B cell (primary cell): ENCODE measurements around the gene FAM117B. TPM values are rescaled to one million over a fixed set of nuclear protein-coding genes. Genes with fewer than 3 reads are reported as not detected.

Experiments used
- ATAC-seq: fragments of 200-7000 bp; cut with Tn5 transposase; one replicate; pipeline ENCODE4 v1.10.0; 2021; ENCODE audit warnings: low read depth, mild to moderate bottlenecking, moderate number of reproducible peaks, moderate library complexity
- CTCF ChIA-PET: fragments of 350-600 bp; sonication (Branson Sonifier 250); formaldehyde crosslinking; loops from one replicate; lab custom pipeline; 2021; ENCODE audit warnings: antibody characterized with exemption, inconsistent platforms; lab: Charles Lee
- POLR2A ChIA-PET: fragments of 350-600 bp; sonication (Branson Sonifier 250); formaldehyde crosslinking; loops from one replicate; lab custom pipeline; 2021; ENCODE audit warnings: antibody characterized with exemption; lab: Charles Lee
- DNase-seq: peaks from one replicate; pipeline ENCODE4 v3.0.0; 2013
- H2AFZ ChIP-seq: 2 replicates; pipeline ENCODE4 v1.6.1; 2012; ENCODE audit warnings: mild to moderate bottlenecking, low read depth, low read length; ENCODE audit not compliant: insufficient read depth, poor library complexity, severe bottlenecking
- H3K27ac ChIP-seq, 2 donors: 1 replicate in 1 of 2; 2 replicates in 1 of 2; pipeline ENCODE4 v1.5.1; 2012 to 2013; ENCODE audit warnings: low read length in 2 of 2, mild to moderate bottlenecking in 2 of 2, moderate library complexity in 1 of 2
- H3K27me3 ChIP-seq, 4 experiments: fragments of 200-600 bp in 1 of 4; sonication (generic) in 1 of 4; replicated peaks in 1 of 4; 1 replicate in 2 of 4; 2 replicates in 2 of 4; pipeline versions ENCODE4 v1.6.1 to v1.7.0; 2013 to 2016; ENCODE audit warnings: low read length in 3 of 4, mild to moderate bottlenecking in 2 of 4, mixed read lengths in 1 of 4, moderate library complexity in 1 of 4; ENCODE audit not compliant: insufficient read depth in 4 of 4, control insufficient read depth in 3 of 4; ENCODE audit errors: control extremely low read depth in 1 of 4
- H3K36me3 ChIP-seq, 2 experiments: replicated peaks in 1 of 2; 1 replicate in 1 of 2; 2 replicates in 1 of 2; pipeline versions ENCODE4 v1.6.1 to v1.7.1; 2013; ENCODE audit warnings: low read length in 1 of 2; ENCODE audit not compliant: insufficient read depth in 2 of 2, control insufficient read depth in 1 of 2; ENCODE audit errors: control extremely low read depth in 1 of 2, extremely low read depth in 1 of 2
- H3K4me1 ChIP-seq, 2 donors: fragments of 200-600 bp in 1 of 2; sonication (generic) in 1 of 2; 1 replicate in 1 of 2; 2 replicates in 1 of 2; pipeline versions ENCODE4 v1.5.1 to v1.6.1; 2013 to 2017; ENCODE audit warnings: low read length in 2 of 2; ENCODE audit not compliant: control insufficient read depth in 2 of 2, insufficient read depth in 2 of 2
- H3K4me2 ChIP-seq: replicated peaks from 2 replicates; pipeline ENCODE3; 2012; ENCODE audit warnings: mild to moderate bottlenecking, low read depth, low read length; ENCODE audit not compliant: poor library complexity, severe bottlenecking
- H3K4me3 ChIP-seq, 5 experiments: fragments of 200-600 bp in 1 of 5; sonication (generic) in 1 of 5; 1 replicate in 3 of 5; 2 replicates in 2 of 5; pipeline versions ENCODE4 v1.5.1 to v1.7.0; 2011 to 2016; ENCODE audit warnings: low read length in 4 of 5, mild to moderate bottlenecking in 4 of 5, low read depth in 2 of 5, control low read depth in 1 of 5, moderate library complexity in 1 of 5; ENCODE audit not compliant: insufficient read depth in 1 of 5; ENCODE audit errors: control extremely low read depth in 1 of 5, extremely low read depth in 1 of 5
- H3K79me2 ChIP-seq: fragments of 200-600 bp; sonication (generic); one replicate; pipeline ENCODE4 v1.6.0; 2016; ENCODE audit warnings: low read length; ENCODE audit not compliant: control insufficient read depth, insufficient read depth
- H3K9ac ChIP-seq: fragments of 200-600 bp; sonication (generic); 2 replicates; pipeline ENCODE4 v1.6.1; 2017; ENCODE audit warnings: mild to moderate bottlenecking, low read length, moderate library complexity
- H3K9me3 ChIP-seq, 3 donors: one replicate each; pipeline versions ENCODE4 v1.6.1 to v1.7.1; 2013; ENCODE audit warnings: low read length in 2 of 3; ENCODE audit not compliant: control insufficient read depth in 2 of 3, insufficient read depth in 1 of 3; ENCODE audit errors: control extremely low read depth in 1 of 3
- H4K20me1 ChIP-seq: 2 replicates; pipeline ENCODE4 v1.6.0; 2012; ENCODE audit warnings: mild to moderate bottlenecking, low read length; ENCODE audit not compliant: insufficient read depth, control insufficient read depth, poor library complexity, severe bottlenecking
- H3K27ac Mint-ChIP-seq: one replicate; pipeline ENCODE4 v1.8.0; 2021; ENCODE audit warnings: mixed read lengths
- H3K27me3 Mint-ChIP-seq: one replicate; pipeline ENCODE4 v1.8.0; 2021; ENCODE audit warnings: mixed read lengths
- H3K4me1 Mint-ChIP-seq: one replicate; pipeline ENCODE4 v1.8.0; 2021; ENCODE audit warnings: mixed read lengths
- H3K4me3 Mint-ChIP-seq: one replicate; pipeline ENCODE4 v1.8.0; 2021; ENCODE audit warnings: mixed read lengths
- H3K9me3 Mint-ChIP-seq: one replicate; pipeline ENCODE4 v1.8.0; 2022; ENCODE audit warnings: mixed read lengths; ENCODE audit not compliant: insufficient read depth
- CTCF ChIP-seq: fragments of 200-600 bp; IDR thresholded peaks from one replicate; pipeline ENCODE4 v1.8.0; 2022; ENCODE audit warnings: antibody characterized with exemption, mild to moderate bottlenecking
- EZH2 ChIP-seq: IDR thresholded peaks from 2 replicates; pipeline ENCODE4 v1.6.1; 2012; ENCODE audit warnings: borderline replicate concordance, low read depth, mild to moderate bottlenecking, moderate library complexity, low read length; ENCODE audit not compliant: insufficient read depth, poor library complexity, severe bottlenecking
- WGBS: methylation state at CpG from one replicate; pipeline ENCODE4 v1.1.5; 2013; ENCODE audit warnings: missing lambda C conversion rate; ENCODE audit not compliant: insufficient coverage; 5-methylcytosine and 5-hydroxymethylcytosine counted together
- intact Hi-C: fragments of 100-400 bp; cut with micrococcal nuclease; formaldehyde crosslinking; loops from one replicate; pipeline ENCODE4 v1.10.0; 2022
- polyA plus RNA-seq: library from polyadenylated mRNA; depleted of rRNA; stranded (reverse); fragments of >200 nt; gene quantifications from 2 replicates; pipeline ENCODE4 v1.2.3, GENCODE V29; 2012
- total RNA-seq, 2 donors: library from RNA; stranded (reverse); fragments of 120-200 nt in 1 of 2; gene quantifications; 1 replicate in 1 of 2; 2 replicates in 1 of 2; pipeline versions ENCODE4 v1.2.3 to v1.2.4, GENCODE V29; 2013 to 2022

Gene FAM117B
- total and polyA plus RNA-seq, 2 donors (not counting 1 experiment from before 2014, with no cell fraction given): 11.5 to 50.1 TPM

GRCh38 chr2:202718614-202719013, 83.8 kb downstream of the FAM117B start:
- H3K27me3 Mint-ChIP-seq: no peaks in the 10 kb centered on the region
- H3K4me3 Mint-ChIP-seq: no peak overlapping the region
- Histone ChIP-seq H3K79me2 (peaks cover 87% of the 10 kb centered on the region), H3K9me3 (peaks cover 6 to 19% (median 10%) of the 10 kb centered on the region in 3 donors), H3K36me3 (peaks cover 0 to 3% of the 10 kb centered on the region in 2 experiments), H3K4me3 (no peak overlapping the region), H3K9ac (no peak overlapping the region), H3K27me3 (no peaks in the 10 kb centered on the region), H3K27ac (peak overlapping the region in 1 of 2 donors; percentile 4), H3K4me1 (peaks cover 11 to 20% of the 10 kb centered on the region in 2 donors), H3K4me2 (no peak overlapping the region), H2AFZ (no peak overlapping the region), H4K20me1 (peaks cover 65% of the 10 kb centered on the region)
- H3K4me1 Mint-ChIP-seq: peaks cover 44% of the 10 kb centered on the region
- ATAC-seq (no peak), DNase-seq (no peak)
- CTCF ChIA-PET: interaction anchor here (2.0 to 2.8 kb wide), 2 partner anchors 83 to 130 kb away, joined by 10 to 21 read pairs; no protein-coding TSS in a partner anchor
- H3K27ac Mint-ChIP-seq: peak overlapping the region; percentile 8
- TF ChIP-seq CTCF (no peak), EZH2 (no peak)
- POLR2A ChIA-PET: interaction anchor here (1.0 to 1.2 kb wide), 2 partner anchors 84 to 119 kb away, joined by 3 read pairs; partner anchors contain the start of gene FAM117B
- 100% methylated on average over 2 of the region's 4 CpGs for WGBS
- H3K9me3 Mint-ChIP-seq: peaks cover 2% of the 10 kb centered on the region
- intact Hi-C loops: loop anchor here (5.0 kb wide), 1 partner anchor 34 kb away; no protein-coding TSS in a partner anchor

GRCh38 chr2:202720226-202720625, 85.5 kb downstream of the FAM117B start:
- peaks cover 93% of the 10 kb centered on the region for H3K79me2 ChIP-seq
- DNase-seq: no peak
- H2AFZ ChIP-seq: no peak overlapping the region
- no peak overlapping the region for H3K4me3 Mint-ChIP-seq
- H3K4me3 ChIP-seq: no peak overlapping the region
- H3K36me3 ChIP-seq: peaks cover 0 to 3% of the 10 kb centered on the region in 2 experiments
- no peak overlapping the region for H3K27ac ChIP-seq
- WGBS: no CpG with 5 or more reads among the region's 2 CpGs
- ATAC-seq: no peak
- peaks cover 2% of the 10 kb centered on the region for H3K9me3 Mint-ChIP-seq
- ChIA-PET POLR2A (no interaction called here), CTCF (interaction anchor here (0.8 to 1.8 kb wide), 3 partner anchors 20 to 146 kb away, joined by 3 to 9 read pairs (median 3); no protein-coding TSS in a partner anchor)
- no peak overlapping the region for H3K27ac Mint-ChIP-seq
- intact Hi-C loops: no loop called here
- H3K27me3 ChIP-seq: no peaks in the 10 kb centered on the region
- no peaks in the 10 kb centered on the region for H3K27me3 Mint-ChIP-seq
- H3K4me1 Mint-ChIP-seq: peaks cover 46% of the 10 kb centered on the region
- H3K4me1 ChIP-seq: peaks cover 11 to 21% of the 10 kb centered on the region in 2 donors
- no peak overlapping the region for H3K4me2 ChIP-seq
- no peak for TF ChIP-seq CTCF
- no peak for TF ChIP-seq EZH2
- H3K9me3 ChIP-seq: peaks cover 6 to 19% (median 8%) of the 10 kb centered on the region in 3 donors
- H3K9ac ChIP-seq: no peak overlapping the region
- H4K20me1 ChIP-seq: peaks cover 67% of the 10 kb centered on the region
